SU-DHL-6 (cell line): ENCODE results near the gene POLR2E.

ENCODE experiments used
- CTCF ChIP-seq: fragments of 200-600 bp; sonication (generic); IDR thresholded peaks from one replicate; pipeline ENCODE4 v1.5.1; 2017; ENCODE audit warnings: antibody characterized with exemption, mild to moderate bottlenecking, low read length, moderate library complexity; ENCODE audit not compliant: insufficient read depth, poor library complexity, severe bottlenecking
- EZH2phosphoT487 ChIP-seq: fragments of 200-600 bp; sonication (generic), shearing (Covaris generic); conservative IDR thresholded peaks from 2 replicates; pipeline ENCODE4 v1.6.1; 2018; ENCODE audit warnings: mild to moderate bottlenecking, antibody characterized with exemption, low read length, moderate library complexity, mixed read lengths

- no peak for TF ChIP-seq CTCF
- TF ChIP-seq EZH2phosphoT487, result no peak
These were observed 46.8 kb upstream of the POLR2E start for GRCh38 chr19:1141944-1142343.
